Spleen (tissue), 7 donors: ENCODE results near the gene BEX1.

Experiments used
- CTCF ChIP-seq, 11 experiments: fragments of 200-600 bp in 7 of 11; fragments of 450-650 bp in 4 of 11; sonication (generic) in 4 of 11; IDR thresholded peaks in 8 of 11; conservative IDR thresholded peaks in 3 of 11; 1 replicate in 7 of 11; 2 replicates in 4 of 11; pipeline versions ENCODE4 v1.4.0 to v1.8.0; 2016 to 2021; ENCODE audit warnings: antibody characterized with exemption in 11 of 11, inconsistent platforms in 4 of 11, mild to moderate bottlenecking in 1 of 11
- POLR2A ChIP-seq, 3 donors: fragments of 450-650 bp; IDR thresholded peaks; one replicate each; pipeline ENCODE4 v1.5.1; 2017; ENCODE audit warnings: antibody characterized with exemption in 3 of 3, mild to moderate bottlenecking in 1 of 3
- POLR2AphosphoS5 ChIP-seq, 3 donors: sonication (generic); formaldehyde crosslinking; IDR thresholded peaks; one replicate each; pipeline ENCODE4 v1.5.1; 2017; ENCODE audit warnings: antibody characterized with exemption in 3 of 3
- donor health status: DM: no; HTN: no; CAD: no; lungs with moderate emphysema.
- donor health status: DM: no; HTN: no; CAD: no.
- donor health status: DM: no; HTN: no; CAD: no.

- TF ChIP-seq POLR2AphosphoS5 (IDR thresholded peaks at IDR 0.05), result no peak
- TF ChIP-seq CTCF (IDR thresholded peaks at IDR 0.05 in 8 of 11, conservative IDR thresholded peaks at IDR 0.05 in 3 of 11), result no peak
- TF ChIP-seq POLR2A (IDR thresholded peaks at IDR 0.05), result no peak
Observed at GRCh38 chrX:103056902-103057301, 7.1 kb downstream of the BEX1 start.
